Measurements from ENCODE around the gene COL5A1. TPM values are rescaled to one million over a fixed set of nuclear protein-coding genes. Genes with fewer than 3 reads are reported as not detected.

The COL5A1 gene
- total and polyA plus RNA-seq, 11 donors, result 7.6 to 91.3 (median 13.4) TPM

DNA sequence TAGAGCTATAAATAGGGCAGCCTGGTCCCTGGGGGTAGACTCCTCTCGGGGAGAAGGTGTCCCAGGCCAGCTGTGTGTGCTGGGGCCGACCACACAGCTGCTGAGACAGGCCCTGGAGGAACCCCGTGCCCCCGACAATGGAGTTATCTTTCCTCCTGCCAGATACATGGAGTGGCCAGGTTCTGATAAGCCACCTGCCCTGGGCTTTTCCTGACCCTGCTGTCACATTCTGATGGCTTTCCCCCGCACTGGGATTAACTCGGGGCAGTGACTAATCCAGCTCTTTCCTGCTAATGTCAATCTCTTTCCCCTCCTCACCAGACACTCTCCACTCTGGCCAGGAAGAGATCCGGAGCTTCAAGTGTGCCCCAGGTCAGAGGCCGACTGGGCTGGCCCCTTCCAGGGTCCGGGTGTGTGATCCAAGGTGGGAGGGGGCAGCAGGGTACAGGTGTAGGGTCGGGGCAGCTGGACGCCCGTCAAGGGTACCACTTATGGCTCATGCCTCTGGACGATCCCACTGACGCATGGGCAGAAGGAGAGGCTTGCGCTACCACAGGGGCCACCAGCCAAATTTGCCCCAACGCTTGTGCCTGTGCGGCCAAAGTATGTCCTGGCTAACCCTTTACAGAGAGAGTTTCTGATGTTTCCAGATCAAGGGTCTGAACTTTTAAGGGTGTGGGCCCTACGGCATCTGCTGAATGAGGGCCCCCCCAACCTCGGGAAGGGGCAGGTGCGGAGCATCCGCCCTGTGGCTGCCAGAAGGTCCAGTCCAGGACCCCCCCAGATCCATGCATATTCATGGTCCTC is 20.6 kb upstream of the COL5A1 start:
- Histone ChIP-seq H3K4me1 (peaks cover 0 to 8% (median 0%) of the 10 kb centered on the region in 12 donors), H3K4me3 (no peak overlapping the region), H3K27me3 (peaks cover 0 to 27% (median 0%) of the 10 kb centered on the region in 9 donors), H3K9me3 (no peaks in the 10 kb centered on the region), H3K27ac (no peak overlapping the region), H3K36me3 (no peaks in the 10 kb centered on the region)
- 66 to 81% (median 67%) methylated on average over 20 to 21 of the region's 21 CpGs for WGBS, 4 donors
- ATAC-seq (no peak), DNase-seq (peak in 2 of 5 donors; percentile 12 to 24)
- TF ChIP-seq, protein P1, sequence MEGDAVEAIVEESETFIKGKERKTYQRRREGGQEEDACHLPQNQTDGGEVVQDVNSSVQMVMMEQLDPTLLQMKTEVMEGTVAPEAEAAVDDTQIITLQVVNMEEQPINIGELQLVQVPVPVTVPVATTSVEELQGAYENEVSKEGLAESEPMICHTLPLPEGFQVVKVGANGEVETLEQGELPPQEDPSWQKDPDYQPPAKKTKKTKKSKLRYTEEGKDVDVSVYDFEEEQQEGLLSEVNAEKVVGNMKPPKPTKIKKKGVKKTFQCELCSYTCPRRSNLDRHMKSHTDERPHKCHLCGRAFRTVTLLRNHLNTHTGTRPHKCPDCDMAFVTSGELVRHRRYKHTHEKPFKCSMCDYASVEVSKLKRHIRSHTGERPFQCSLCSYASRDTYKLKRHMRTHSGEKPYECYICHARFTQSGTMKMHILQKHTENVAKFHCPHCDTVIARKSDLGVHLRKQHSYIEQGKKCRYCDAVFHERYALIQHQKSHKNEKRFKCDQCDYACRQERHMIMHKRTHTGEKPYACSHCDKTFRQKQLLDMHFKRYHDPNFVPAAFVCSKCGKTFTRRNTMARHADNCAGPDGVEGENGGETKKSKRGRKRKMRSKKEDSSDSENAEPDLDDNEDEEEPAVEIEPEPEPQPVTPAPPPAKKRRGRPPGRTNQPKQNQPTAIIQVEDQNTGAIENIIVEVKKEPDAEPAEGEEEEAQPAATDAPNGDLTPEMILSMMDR (IDR thresholded peaks at IDR 0.05), result no peak
- no peak for TF ChIP-seq POLR2A (IDR thresholded peaks at IDR 0.05)
- intact Hi-C loops (cut with DNase I), result no loop called here

DNA sequence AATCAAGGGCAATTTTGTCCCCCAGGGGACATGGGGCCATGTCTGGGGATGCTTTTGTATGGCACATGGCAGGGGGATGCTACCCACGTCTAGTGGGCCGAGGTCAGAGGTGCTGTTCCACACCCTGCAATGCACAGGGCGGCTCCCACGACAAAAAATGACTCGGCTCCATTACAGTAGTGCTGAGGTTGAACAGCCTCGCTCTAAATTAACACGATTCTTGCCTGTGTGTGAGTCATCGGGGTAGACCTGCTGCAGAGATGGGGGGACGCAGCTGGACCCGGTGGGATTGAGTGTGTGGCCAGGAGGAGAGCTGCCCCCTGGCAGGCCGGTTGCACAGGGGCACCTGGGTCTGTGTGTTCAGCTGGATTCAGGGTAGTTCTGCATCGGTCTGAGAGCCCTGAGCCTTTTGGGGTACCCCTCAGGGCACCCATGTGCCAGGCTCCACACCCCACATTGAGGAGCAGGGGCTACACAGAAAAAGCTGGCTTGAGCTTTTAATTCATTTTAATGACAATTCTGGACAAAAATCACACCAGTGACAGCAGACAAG is 20.0 kb upstream of the COL5A1 start:
- H3K4me3 ChIP-seq, result no peak overlapping the region
- WGBS, 4 donors, result 82 to 97% (median 92%) methylated on average over 10 to 12 of the region's 12 CpGs
- ATAC-seq (no peak), DNase-seq (peak in 2 of 5 donors; percentile 3 to 33)
- H3K36me3 ChIP-seq, result no peaks in the 10 kb centered on the region
- TF ChIP-seq, protein P1 (IDR thresholded peaks at IDR 0.05), result no peak
- no peak for TF ChIP-seq POLR2A (IDR thresholded peaks at IDR 0.05)
- H3K27ac ChIP-seq, result no peak overlapping the region
- H3K4me1 ChIP-seq, result peaks cover 0 to 8% (median 0%) of the 10 kb centered on the region in 12 donors
- H3K9me3 ChIP-seq, result no peaks in the 10 kb centered on the region
- intact Hi-C loops (cut with DNase I), result no loop called here
- H3K27me3 ChIP-seq, result peaks cover 0 to 27% (median 0%) of the 10 kb centered on the region in 9 donors

DNA sequence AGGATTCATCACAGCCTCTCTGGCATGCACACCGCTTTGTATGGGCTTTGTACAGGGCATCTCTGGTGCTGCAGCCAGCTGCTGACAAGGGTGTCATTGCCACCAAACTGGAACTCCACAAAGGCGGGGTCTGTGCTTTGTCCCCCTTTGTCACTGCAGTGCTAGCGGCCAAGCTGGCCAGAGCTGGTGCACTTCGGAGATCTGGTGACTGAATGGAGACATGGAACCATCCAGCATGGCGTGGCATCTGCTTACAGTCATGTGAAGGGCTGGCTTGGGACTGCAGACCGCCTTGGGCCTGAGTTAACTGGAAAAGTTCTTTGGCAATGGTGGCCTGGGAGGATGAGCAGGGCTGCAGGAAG is 18.7 kb upstream of the COL5A1 start:
- Histone ChIP-seq H3K36me3 (no peaks in the 10 kb centered on the region), H3K9me3 (no peaks in the 10 kb centered on the region), H3K27ac (no peak overlapping the region), H3K4me3 (no peak overlapping the region), H3K27me3 (peaks cover 0 to 27% (median 0%) of the 10 kb centered on the region in 9 donors), H3K4me1 (peaks cover 0 to 8% (median 0%) of the 10 kb centered on the region in 12 donors)
- intact Hi-C loops (cut with DNase I), result no loop called here
- peak in 2 of 5 donors; percentile 3 to 36 for DNase-seq
- WGBS, 4 donors, result 66 to 74% (median 69%) methylated on average over 5 to 6 of the region's 6 CpGs
- TF ChIP-seq POLR2A (IDR thresholded peaks at IDR 0.05), result no peak
- TF ChIP-seq, protein P1 (IDR thresholded peaks at IDR 0.05), result no peak
- ATAC-seq, result no peak

DNA sequence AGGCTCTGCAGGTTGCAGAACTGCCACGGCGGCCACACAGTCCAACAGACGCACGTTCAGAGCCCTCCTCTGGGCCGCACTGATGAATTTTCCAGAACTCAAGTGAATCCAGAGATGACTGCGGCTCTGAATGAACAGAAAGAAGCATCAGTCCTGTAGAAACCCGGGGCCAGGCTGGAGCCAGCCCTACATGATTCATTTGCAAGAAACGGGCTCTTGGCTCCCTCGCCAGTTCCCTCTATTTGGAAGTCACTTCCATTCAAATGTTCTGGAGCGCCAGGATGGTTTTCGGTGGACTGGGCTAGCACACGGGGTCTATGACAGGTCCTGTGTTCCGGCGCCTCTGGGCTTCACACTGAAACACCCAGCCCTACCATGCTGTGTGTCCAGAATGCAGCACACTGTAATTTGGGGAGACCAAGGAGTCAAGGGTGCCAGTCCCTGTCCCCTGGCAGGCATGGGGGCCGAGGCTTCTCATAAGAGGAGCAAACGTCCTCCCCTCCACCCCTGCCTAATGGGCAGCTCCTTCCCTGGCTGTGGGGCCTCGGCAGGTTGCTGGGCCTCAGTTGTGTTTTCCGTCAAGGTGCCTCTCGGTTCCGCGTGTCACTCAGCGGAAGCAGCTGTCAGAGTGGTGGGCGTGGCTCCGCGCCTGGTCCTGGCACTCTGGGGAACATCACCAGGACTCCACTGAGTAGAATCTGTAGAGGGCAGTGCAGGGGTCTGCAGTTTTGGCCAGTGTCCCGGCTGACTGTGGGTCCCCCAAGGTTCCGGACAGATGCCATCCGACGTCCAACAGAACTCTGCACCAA is 18.1 kb upstream of the COL5A1 start:
- ATAC-seq, result no peak
- Histone ChIP-seq H3K9me3 (no peaks in the 10 kb centered on the region), H3K27ac (no peak overlapping the region), H3K4me3 (no peak overlapping the region), H3K36me3 (no peaks in the 10 kb centered on the region), H3K27me3 (peaks cover 0 to 27% (median 0%) of the 10 kb centered on the region in 9 donors), H3K4me1 (peaks cover 0 to 2% (median 0%) of the 10 kb centered on the region in 12 donors)
- 84 to 88% (median 86%) methylated on average over 26 to 29 of the region's 29 CpGs for WGBS, 4 donors
- intact Hi-C loops (cut with DNase I), result no loop called here
- DNase-seq, result peak in 1 of 5 donors; percentile 28
- TF ChIP-seq, protein P1 (IDR thresholded peaks at IDR 0.05), result no peak
- TF ChIP-seq POLR2A (IDR thresholded peaks at IDR 0.05), result no peak

All from heart left ventricle (tissue), 16 donors.